CD14-positive monocyte (primary cell): ENCODE measurements around the gene SLFN12L. TPM values are rescaled to one million over a fixed set of nuclear protein-coding genes. Genes with fewer than 3 reads are reported as not detected.

Source experiments
- DNase-seq, 3 donors: peaks; one replicate each; pipeline ENCODE4 v3.0.0-alpha.2; 2011 to 2022
- H2AFZ ChIP-seq: 2 replicates; pipeline ENCODE4 v1.6.0; 2012; ENCODE audit warnings: mild to moderate bottlenecking, low read depth, low read length, inconsistent platforms; ENCODE audit not compliant: insufficient read depth, poor library complexity, severe bottlenecking
- H3K27ac ChIP-seq, 2 donors: 1 replicate in 1 of 2; 2 replicates in 1 of 2; pipeline ENCODE4 v1.5.1; 2012 to 2013; ENCODE audit warnings: low read length in 2 of 2, control low read depth in 1 of 2, inconsistent platforms in 1 of 2, low read depth in 1 of 2, mild to moderate bottlenecking in 1 of 2
- H3K27me3 ChIP-seq, 2 donors: one replicate each; pipeline versions ENCODE4 v1.6.0 to v1.6.1; 2011 to 2013; ENCODE audit warnings: low read length in 2 of 2; ENCODE audit not compliant: control insufficient read depth in 2 of 2, insufficient read depth in 2 of 2
- H3K36me3 ChIP-seq, 2 donors: replicated peaks in 1 of 2; 1 replicate in 1 of 2; 2 replicates in 1 of 2; pipeline versions ENCODE4 v1.5.1 to v1.6.1; 2012 to 2013; ENCODE audit warnings: low read length in 2 of 2, control low read depth in 1 of 2, inconsistent platforms in 1 of 2, mild to moderate bottlenecking in 1 of 2; ENCODE audit not compliant: insufficient read depth in 2 of 2, control insufficient read depth in 1 of 2
- H3K4me1 ChIP-seq, 2 donors: 1 replicate in 1 of 2; 2 replicates in 1 of 2; pipeline versions ENCODE4 v1.5.1 to v1.6.1; 2012 to 2013; ENCODE audit warnings: low read length in 2 of 2, control low read depth in 1 of 2, inconsistent platforms in 1 of 2, mild to moderate bottlenecking in 1 of 2, moderate library complexity in 1 of 2; ENCODE audit not compliant: insufficient read depth in 2 of 2, control insufficient read depth in 1 of 2
- H3K4me2 ChIP-seq: replicated peaks from 2 replicates; pipeline ENCODE3; 2012; ENCODE audit warnings: low read length, moderate library complexity, mild to moderate bottlenecking; ENCODE audit not compliant: poor library complexity, severe bottlenecking; ENCODE audit errors: extremely low read depth
- H3K4me3 ChIP-seq, 3 experiments: fragments of 200-600 bp in 1 of 3; sonication (generic) in 1 of 3; replicated peaks in 1 of 3; 1 replicate in 2 of 3; 2 replicates in 1 of 3; pipeline ENCODE4 v1.5.1; 2011 to 2013; ENCODE audit warnings: low read length in 3 of 3, mild to moderate bottlenecking in 3 of 3, control low read depth in 2 of 3, low read depth in 2 of 3, inconsistent platforms in 1 of 3, moderate library complexity in 1 of 3
- H3K79me2 ChIP-seq: 2 replicates; pipeline ENCODE4 v1.6.0; 2012; ENCODE audit warnings: mild to moderate bottlenecking, control low read depth, inconsistent platforms, low read length, moderate library complexity; ENCODE audit not compliant: insufficient read depth
- H3K9ac ChIP-seq: 2 replicates; pipeline ENCODE4 v1.6.0; 2017; ENCODE audit warnings: low read length, mild to moderate bottlenecking; ENCODE audit not compliant: insufficient read depth, poor library complexity, severe bottlenecking
- H3K9me3 ChIP-seq, 2 donors: replicated peaks in 1 of 2; 1 replicate in 1 of 2; 2 replicates in 1 of 2; pipeline versions ENCODE4 v1.5.1 to v1.6.1; 2012 to 2013; ENCODE audit warnings: low read length in 2 of 2, control low read depth in 1 of 2; ENCODE audit not compliant: control insufficient read depth in 1 of 2, insufficient read depth in 1 of 2
- H4K20me1 ChIP-seq: 2 replicates; pipeline ENCODE4 v1.6.0; 2012; ENCODE audit warnings: mild to moderate bottlenecking, low read length, control low read depth, moderate library complexity; ENCODE audit not compliant: insufficient read depth
- H3K27ac Mint-ChIP-seq, 7 donors: one replicate each; pipeline ENCODE4 v1.8.0; 2020; ENCODE audit warnings: mild to moderate bottlenecking in 7 of 7, mixed read lengths in 7 of 7, moderate library complexity in 6 of 7, inconsistent platforms in 2 of 7
- H3K27me3 Mint-ChIP-seq, 3 donors: one replicate each; pipeline ENCODE4 v1.8.0; 2021 to 2022; ENCODE audit warnings: low read depth in 3 of 3, mild to moderate bottlenecking in 3 of 3, mixed read lengths in 3 of 3, moderate library complexity in 3 of 3, inconsistent platforms in 1 of 3
- H3K36me3 Mint-ChIP-seq, 2 donors: one replicate each; pipeline ENCODE4 v1.8.0; 2020; ENCODE audit warnings: mixed read lengths in 2 of 2, inconsistent platforms in 1 of 2, mild to moderate bottlenecking in 1 of 2
- H3K4me1 Mint-ChIP-seq: one replicate; pipeline ENCODE4 v1.8.0; 2020; ENCODE audit warnings: mild to moderate bottlenecking, mixed read lengths
- H3K4me3 Mint-ChIP-seq, 2 donors: one replicate each; pipeline ENCODE4 v1.8.0; 2020; ENCODE audit warnings: mild to moderate bottlenecking in 2 of 2, mixed read lengths in 2 of 2, moderate library complexity in 1 of 2
- H3K9me3 Mint-ChIP-seq, 7 donors: one replicate each; pipeline ENCODE4 v1.8.0; 2020 to 2022; ENCODE audit warnings: mixed read lengths in 7 of 7, mild to moderate bottlenecking in 6 of 7, moderate library complexity in 6 of 7, inconsistent platforms in 2 of 7
- WGBS: methylation state at CpG from one replicate; pipeline ENCODE4 v1.1.5; 2013; ENCODE audit warnings: missing lambda C conversion rate; ENCODE audit not compliant: insufficient coverage; 5-methylcytosine and 5-hydroxymethylcytosine counted together
- intact Hi-C, 2 donors: fragments of 100-400 bp; cut with micrococcal nuclease; formaldehyde crosslinking; loops; one replicate each; pipeline versions ENCODE4 v1.15.0 to v1.15.1; 2023
- polyA plus RNA-seq, 3 donors: library from polyadenylated mRNA; depleted of rRNA in 1 of 3; unstranded in 2 of 3; stranded (reverse) in 1 of 3; fragments of 300-500 nt in 2 of 3; fragments of >200 nt in 1 of 3; fragmentation: Illumina TruSeq in 2 of 3; gene quantifications; 1 replicate in 2 of 3; 2 replicates in 1 of 3; pipeline ENCODE4 v1.2.3, GENCODE V29; 2012 to 2021
- TF ChIP-seq, protein P1 (sequence below): fragments of 200-600 bp; IDR thresholded peaks from one replicate; pipeline ENCODE4 v1.8.0; 2022; ENCODE audit warnings: antibody characterized with exemption, mild to moderate bottlenecking

SLFN12L gene
- polyA plus RNA-seq, 3 donors: 0.14 to 0.25 (median 0.24) TPM

- H4K20me1 ChIP-seq: no peaks in the 10 kb centered on the region
- H3K36me3 Mint-ChIP-seq: no peaks in the 10 kb centered on the region
- H3K4me2 ChIP-seq: no peak overlapping the region
- H3K27ac ChIP-seq: peak overlapping the region in 1 of 2 donors; percentile 13
- peaks cover 2 to 13% (median 6%) of the 10 kb centered on the region in 3 donors for H3K27me3 Mint-ChIP-seq
- intact Hi-C loops: no loop called here
- no peaks in the 10 kb centered on the region for H3K27me3 ChIP-seq
- peaks cover 37% of the 10 kb centered on the region for H3K4me1 Mint-ChIP-seq
- H3K79me2 ChIP-seq: peaks cover 19% of the 10 kb centered on the region
- H3K9me3 ChIP-seq: no peaks in the 10 kb centered on the region
- H3K9me3 Mint-ChIP-seq: peaks cover 0 to 2% (median 0%) of the 10 kb centered on the region in 7 donors
- peak overlapping the region in 2 of 7 donors; percentile 37 to 82 for H3K27ac Mint-ChIP-seq
- TF ChIP-seq, protein P1, sequence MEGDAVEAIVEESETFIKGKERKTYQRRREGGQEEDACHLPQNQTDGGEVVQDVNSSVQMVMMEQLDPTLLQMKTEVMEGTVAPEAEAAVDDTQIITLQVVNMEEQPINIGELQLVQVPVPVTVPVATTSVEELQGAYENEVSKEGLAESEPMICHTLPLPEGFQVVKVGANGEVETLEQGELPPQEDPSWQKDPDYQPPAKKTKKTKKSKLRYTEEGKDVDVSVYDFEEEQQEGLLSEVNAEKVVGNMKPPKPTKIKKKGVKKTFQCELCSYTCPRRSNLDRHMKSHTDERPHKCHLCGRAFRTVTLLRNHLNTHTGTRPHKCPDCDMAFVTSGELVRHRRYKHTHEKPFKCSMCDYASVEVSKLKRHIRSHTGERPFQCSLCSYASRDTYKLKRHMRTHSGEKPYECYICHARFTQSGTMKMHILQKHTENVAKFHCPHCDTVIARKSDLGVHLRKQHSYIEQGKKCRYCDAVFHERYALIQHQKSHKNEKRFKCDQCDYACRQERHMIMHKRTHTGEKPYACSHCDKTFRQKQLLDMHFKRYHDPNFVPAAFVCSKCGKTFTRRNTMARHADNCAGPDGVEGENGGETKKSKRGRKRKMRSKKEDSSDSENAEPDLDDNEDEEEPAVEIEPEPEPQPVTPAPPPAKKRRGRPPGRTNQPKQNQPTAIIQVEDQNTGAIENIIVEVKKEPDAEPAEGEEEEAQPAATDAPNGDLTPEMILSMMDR: no peak
- WGBS: no CpG with 5 or more reads among the region's 1 CpG
- H3K4me3 ChIP-seq: no peak overlapping the region
- no peak overlapping the region for H3K4me3 Mint-ChIP-seq
- no peak overlapping the region for H2AFZ ChIP-seq
- no peak overlapping the region for H3K9ac ChIP-seq
- H3K4me1 ChIP-seq: peaks cover 27 to 44% of the 10 kb centered on the region in 2 donors
- H3K36me3 ChIP-seq: no peaks in the 10 kb centered on the region
- peak in 2 of 3 donors; percentile 33 to 34 for DNase-seq
Measured at GRCh38 chr17:35584061-35584460, 46.6 kb upstream of the SLFN12L start.

DNA sequence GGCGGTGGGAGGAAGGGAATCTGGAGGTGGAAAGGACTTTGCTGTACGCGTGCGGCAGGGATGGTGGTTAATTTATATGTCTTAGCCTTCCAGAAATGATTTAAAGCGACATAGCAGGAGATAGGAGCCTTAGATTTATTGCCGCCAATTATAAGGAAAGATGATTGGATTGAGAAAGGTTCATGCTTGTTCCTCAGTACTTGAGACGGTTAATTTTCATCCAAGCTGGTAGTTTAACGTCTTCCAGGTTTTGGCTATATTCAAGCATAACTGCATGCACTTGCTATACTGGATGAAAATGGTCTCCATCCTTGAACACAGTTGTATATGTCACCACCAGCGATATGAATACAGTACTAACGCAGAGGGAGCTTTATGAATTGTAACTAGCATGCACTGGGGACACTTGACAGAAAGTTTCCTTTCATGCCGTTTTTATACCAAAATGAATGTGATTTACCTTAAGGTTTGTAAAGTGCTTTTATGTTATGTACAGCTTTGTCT lies 41.5 kb upstream of the SLFN12L start:
- 2% methylated on average over 10 of the region's 11 CpGs for WGBS

More for the DNA sequence above, 41.5 kb upstream of the SLFN12L start:
- Histone ChIP-seq H3K4me2 (peak overlapping the region; percentile 78), H3K9ac (peak overlapping the region; percentile 74), H4K20me1 (no peaks in the 10 kb centered on the region), H3K79me2 (no peaks in the 10 kb centered on the region), H3K4me3 (peak overlapping the region; percentile 66 to 87 (median 83)), H3K4me1 (peaks cover 19 to 32% of the 10 kb centered on the region in 2 donors), H3K27me3 (no peaks in the 10 kb centered on the region), H2AFZ (peak overlapping the region; percentile 90), H3K27ac (peak overlapping the region; percentile 70 to 84), H3K9me3 (no peaks in the 10 kb centered on the region), H3K36me3 (peaks cover 17 to 22% of the 10 kb centered on the region in 2 donors)
- intact Hi-C loops: no loop called here
- peaks cover 0 to 4% (median 0%) of the 10 kb centered on the region in 7 donors for H3K9me3 Mint-ChIP-seq
- H3K27ac Mint-ChIP-seq: peak overlapping the region; percentile 88 to 95 (median 91)
- TF ChIP-seq, protein P1: no peak
- peaks cover 24% of the 10 kb centered on the region for H3K4me1 Mint-ChIP-seq
- DNase-seq: no peak
- H3K4me3 Mint-ChIP-seq: peak overlapping the region; percentile 96 to 97
- H3K27me3 Mint-ChIP-seq: peaks cover 2 to 8% (median 6%) of the 10 kb centered on the region in 3 donors
- peaks cover 14 to 15% of the 10 kb centered on the region in 2 donors for H3K36me3 Mint-ChIP-seq
